Caco-2 (cell line): ENCODE results near the gene FAXC. TPM values are rescaled to one million over a fixed set of nuclear protein-coding genes. Genes with fewer than 3 reads are reported as not detected.

Source experiments
- BruUV-seq: library from RNA; stranded (reverse); fragments of 400-500 nt; replicated peaks from 2 replicates; lab custom pipeline; 2021; lab: Mats Ljungman, UMichigan
- CTCF ChIA-PET: fragments of 300-600 bp; sonication (Branson Sonifier 250); formaldehyde crosslinking; loops from one replicate; lab custom pipeline; 2022; ENCODE audit warnings: antibody characterized with exemption; lab: Charles Lee
- POLR2A ChIA-PET: fragments of 300-600 bp; sonication (Branson Sonifier 250); formaldehyde crosslinking; loops from one replicate; lab custom pipeline; 2022; ENCODE audit warnings: antibody characterized with exemption; lab: Charles Lee
- DNase-seq, 2 experiments: peaks; one replicate each; pipeline versions ENCODE4 v3.0.0 to v3.0.0-alpha.2; 2020 to 2022
- H3K27me3 ChIP-seq: replicated peaks from 2 replicates; pipeline ENCODE4 v1.6.0; 2011; ENCODE audit warnings: low read length; ENCODE audit not compliant: control insufficient read depth, insufficient read depth
- H3K36me3 ChIP-seq: 2 replicates; pipeline ENCODE4 v1.5.1; 2011; ENCODE audit warnings: low read length; ENCODE audit not compliant: control insufficient read depth, insufficient read depth
- H3K4me1 ChIP-seq: fragments of 250-450 bp; sonication (Bioruptor Pico); 2 replicates; pipeline ENCODE4 v1.5.1; 2020; ENCODE audit warnings: mild to moderate bottlenecking
- H3K4me3 ChIP-seq: 2 replicates; pipeline ENCODE4 v1.5.1; 2011; ENCODE audit warnings: low read depth, mild to moderate bottlenecking, control low read depth, low read length
- H3K9me3 ChIP-seq: fragments of 250-450 bp; sonication (Bioruptor Pico); 2 replicates; pipeline ENCODE4 v1.5.1; 2020; ENCODE audit warnings: mild to moderate bottlenecking, moderate library complexity
- H3K27ac Mint-ChIP-seq: one replicate; pipeline ENCODE4 v1.8.0; 2022; ENCODE audit warnings: mixed read lengths; ENCODE audit not compliant: unreplicated experiment
- H3K27me3 Mint-ChIP-seq: one replicate; pipeline ENCODE4 v1.8.0; 2022; ENCODE audit warnings: mixed read lengths; ENCODE audit not compliant: insufficient read depth, unreplicated experiment
- H3K36me3 Mint-ChIP-seq: one replicate; pipeline ENCODE4 v1.8.0; 2022; ENCODE audit warnings: mild to moderate bottlenecking, mixed read lengths; ENCODE audit not compliant: insufficient read depth, unreplicated experiment
- H3K4me1 Mint-ChIP-seq: one replicate; pipeline ENCODE4 v1.8.0; 2022; ENCODE audit warnings: low read depth, mixed read lengths; ENCODE audit not compliant: unreplicated experiment
- H3K4me3 Mint-ChIP-seq: one replicate; pipeline ENCODE4 v1.8.0; 2022; ENCODE audit warnings: mild to moderate bottlenecking, moderate library complexity, mixed read lengths; ENCODE audit not compliant: unreplicated experiment
- H3K9me3 Mint-ChIP-seq: one replicate; pipeline ENCODE4 v1.8.0; 2022; ENCODE audit warnings: mixed read lengths; ENCODE audit not compliant: unreplicated experiment
- intact Hi-C: fragments of 100-400 bp; cut with micrococcal nuclease; formaldehyde crosslinking; loops from one replicate; pipeline ENCODE4 v1.10.0; 2022; ENCODE audit not compliant: unreplicated experiment
- total RNA-seq: library from RNA; stranded (reverse); gene quantifications from 2 replicates; pipeline ENCODE4 v1.2.3, GENCODE V29; 2022
- TF ChIP-seq, protein P1 (sequence below), 2 experiments: fragments of 200-600 bp in 1 of 2; IDR thresholded peaks; 1 replicate in 1 of 2; 2 replicates in 1 of 2; pipeline versions ENCODE4 v1.5.1 to v1.8.0; 2011 to 2022; ENCODE audit warnings: antibody characterized with exemption in 1 of 2, control low read depth in 1 of 2, inconsistent platforms in 1 of 2, low read depth in 1 of 2, low read length in 1 of 2, mild to moderate bottlenecking in 1 of 2, moderate library complexity in 1 of 2; ENCODE audit not compliant: insufficient read depth in 1 of 2, severe bottlenecking in 1 of 2, unreplicated experiment in 1 of 2

The FAXC gene
- total RNA-seq, 1 experiment from 2014 or later: 0.16 TPM

DNA sequence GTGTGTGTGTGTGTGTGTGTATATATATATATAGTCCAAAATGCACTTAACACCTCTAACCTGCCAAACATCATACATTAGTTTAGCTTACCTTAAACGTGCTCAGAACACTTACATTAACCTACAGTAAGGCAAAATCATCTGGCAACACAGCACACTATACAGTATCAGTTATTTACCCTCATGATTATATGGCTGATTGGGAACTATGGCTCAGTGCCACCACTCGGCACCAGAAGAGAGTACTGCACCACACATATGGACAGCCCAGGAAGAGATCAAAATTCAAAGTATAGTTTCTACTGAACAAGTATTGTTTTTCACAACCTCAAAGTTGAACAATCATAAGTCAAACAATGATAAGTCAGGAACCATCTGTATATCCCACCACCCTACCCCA lies 59.8 kb downstream of the FAXC start:
- POLR2A ChIA-PET: no interaction called here
- Mint-ChIP-seq H3K4me3 (no peak overlapping the region), H3K27me3 (peaks cover 7% of the 10 kb centered on the region), H3K36me3 (no peaks in the 10 kb centered on the region), H3K9me3 (no peaks in the 10 kb centered on the region), H3K4me1 (no peaks in the 10 kb centered on the region), H3K27ac (no peak overlapping the region)
- Histone ChIP-seq H3K36me3 (no peaks in the 10 kb centered on the region), H3K9me3 (no peaks in the 10 kb centered on the region), H3K4me1 (no peaks in the 10 kb centered on the region), H3K4me3 (no peak overlapping the region), H3K27me3 (no peaks in the 10 kb centered on the region)
- BruUV-seq: no TSS peak
- DNase-seq: no peak
- CTCF ChIA-PET: no interaction called here
- TF ChIP-seq, protein P1, sequence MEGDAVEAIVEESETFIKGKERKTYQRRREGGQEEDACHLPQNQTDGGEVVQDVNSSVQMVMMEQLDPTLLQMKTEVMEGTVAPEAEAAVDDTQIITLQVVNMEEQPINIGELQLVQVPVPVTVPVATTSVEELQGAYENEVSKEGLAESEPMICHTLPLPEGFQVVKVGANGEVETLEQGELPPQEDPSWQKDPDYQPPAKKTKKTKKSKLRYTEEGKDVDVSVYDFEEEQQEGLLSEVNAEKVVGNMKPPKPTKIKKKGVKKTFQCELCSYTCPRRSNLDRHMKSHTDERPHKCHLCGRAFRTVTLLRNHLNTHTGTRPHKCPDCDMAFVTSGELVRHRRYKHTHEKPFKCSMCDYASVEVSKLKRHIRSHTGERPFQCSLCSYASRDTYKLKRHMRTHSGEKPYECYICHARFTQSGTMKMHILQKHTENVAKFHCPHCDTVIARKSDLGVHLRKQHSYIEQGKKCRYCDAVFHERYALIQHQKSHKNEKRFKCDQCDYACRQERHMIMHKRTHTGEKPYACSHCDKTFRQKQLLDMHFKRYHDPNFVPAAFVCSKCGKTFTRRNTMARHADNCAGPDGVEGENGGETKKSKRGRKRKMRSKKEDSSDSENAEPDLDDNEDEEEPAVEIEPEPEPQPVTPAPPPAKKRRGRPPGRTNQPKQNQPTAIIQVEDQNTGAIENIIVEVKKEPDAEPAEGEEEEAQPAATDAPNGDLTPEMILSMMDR (IDR thresholded peaks at IDR 0.05; ENCODE audit: insufficient read depth in 1 of 2, low read depth in 1 of 2, low read length in 1 of 2, severe bottlenecking in 1 of 2, unreplicated experiment in 1 of 2): no peak
- intact Hi-C loops: no loop called here

DNA sequence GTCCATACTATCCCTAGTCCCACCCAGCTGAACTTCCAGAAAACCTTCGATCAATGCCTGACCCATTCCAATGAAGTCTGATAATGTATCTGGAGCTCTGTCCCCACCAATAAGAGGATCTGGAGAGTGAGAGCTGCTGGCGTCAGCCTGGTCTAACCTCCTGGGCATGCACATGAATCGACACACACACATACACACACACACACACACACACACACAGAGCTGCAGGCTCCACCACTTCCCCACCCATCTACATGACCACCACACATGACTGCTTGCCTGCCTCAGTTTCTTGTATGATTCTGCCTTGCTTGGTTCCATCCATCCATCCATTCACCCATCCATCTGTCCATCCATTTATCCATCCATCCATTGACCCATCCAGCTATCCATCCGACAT lies 60.8 kb downstream of the FAXC start:
- Histone ChIP-seq H3K4me1 (no peaks in the 10 kb centered on the region), H3K36me3 (no peaks in the 10 kb centered on the region), H3K9me3 (no peaks in the 10 kb centered on the region), H3K4me3 (no peak overlapping the region), H3K27me3 (no peaks in the 10 kb centered on the region)
- H3K4me1 Mint-ChIP-seq: no peaks in the 10 kb centered on the region
- TF ChIP-seq, protein P1 (IDR thresholded peaks at IDR 0.05; ENCODE audit: insufficient read depth in 1 of 2, low read depth in 1 of 2, low read length in 1 of 2, severe bottlenecking in 1 of 2, unreplicated experiment in 1 of 2): no peak
- no peak for DNase-seq
- CTCF ChIA-PET: no interaction called here
- POLR2A ChIA-PET: no interaction called here
- H3K4me3 Mint-ChIP-seq: no peak overlapping the region
- H3K27ac Mint-ChIP-seq: no peak overlapping the region
- peaks cover 7% of the 10 kb centered on the region for H3K27me3 Mint-ChIP-seq
- H3K36me3 Mint-ChIP-seq: no peaks in the 10 kb centered on the region
- BruUV-seq: no TSS peak
- no peaks in the 10 kb centered on the region for H3K9me3 Mint-ChIP-seq
- intact Hi-C loops: no loop called here

DNA sequence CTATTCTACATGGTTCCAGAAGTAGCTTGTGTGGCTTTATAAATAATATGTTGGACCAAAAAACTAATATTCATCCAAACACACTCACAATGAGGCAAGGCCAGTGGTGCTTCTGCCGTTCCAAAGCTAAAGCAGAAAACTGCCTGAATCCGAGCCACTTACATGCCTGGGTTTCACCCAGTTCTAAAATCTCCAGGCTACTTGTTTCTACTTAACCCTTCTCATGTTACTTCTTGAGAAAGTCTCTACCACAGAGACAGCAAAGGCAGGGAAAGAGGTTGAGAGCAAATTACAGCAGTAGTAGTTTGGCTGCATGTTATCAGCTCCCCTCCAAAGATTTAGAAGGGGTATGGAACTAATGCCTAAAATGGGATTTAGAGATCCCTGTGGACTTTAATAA lies 62.0 kb downstream of the FAXC start:
- TF ChIP-seq, protein P1 (IDR thresholded peaks at IDR 0.05; ENCODE audit: insufficient read depth in 1 of 2, low read depth in 1 of 2, low read length in 1 of 2, severe bottlenecking in 1 of 2, unreplicated experiment in 1 of 2): no peak
- no peaks in the 10 kb centered on the region for H3K36me3 Mint-ChIP-seq
- no peaks in the 10 kb centered on the region for H3K27me3 ChIP-seq
- POLR2A ChIA-PET: no interaction called here
- H3K36me3 ChIP-seq: no peaks in the 10 kb centered on the region
- intact Hi-C loops: no loop called here
- no peaks in the 10 kb centered on the region for H3K4me1 Mint-ChIP-seq
- no peaks in the 10 kb centered on the region for H3K9me3 Mint-ChIP-seq
- no peak overlapping the region for H3K27ac Mint-ChIP-seq
- H3K27me3 Mint-ChIP-seq: peaks cover 3% of the 10 kb centered on the region
- DNase-seq: no peak
- no peaks in the 10 kb centered on the region for H3K4me1 ChIP-seq
- BruUV-seq: no TSS peak
- no peak overlapping the region for H3K4me3 Mint-ChIP-seq
- H3K9me3 ChIP-seq: no peaks in the 10 kb centered on the region
- CTCF ChIA-PET: no interaction called here
- H3K4me3 ChIP-seq: no peak overlapping the region
